IMR-90 (cell line): ENCODE data around the gene NF1. TPM values are rescaled to one million over a fixed set of nuclear protein-coding genes. Genes with fewer than 3 reads are reported as not detected.

ENCODE experiments used
- ATAC-seq: fragments of 200-7000 bp; cut with Tn5 transposase; 2 replicates; pipeline ENCODE4 v1.9.1; 2020; ENCODE audit warnings: low read depth, mild to moderate bottlenecking, moderate library complexity
- BruUV-seq: library from RNA; stranded (reverse); fragments of 400-500 nt; replicated peaks from 2 replicates; lab custom pipeline; 2021; lab: Mats Ljungman, UMichigan
- CTCF ChIA-PET: fragments of 300-600 bp; formaldehyde crosslinking; extraction: SDS; loops from one replicate; lab custom pipeline; 2021; ENCODE audit warnings: antibody characterized with exemption; lab: Yijun Ruan, JAX
- POLR2A ChIA-PET: fragments of 300-600 bp; sonication (Branson Sonifier 250); formaldehyde crosslinking; loops from one replicate; lab custom pipeline; 2022; ENCODE audit warnings: antibody characterized with exemption; ENCODE audit not compliant: unreplicated experiment; lab: Charles Lee
- DNase-seq: peaks from one replicate; pipeline ENCODE4 v3.0.0; 2013
- H2AFZ ChIP-seq: replicated peaks from 2 replicates; pipeline ENCODE3; 2013; ENCODE audit warnings: low read length, mild to moderate bottlenecking; ENCODE audit not compliant: poor library complexity
- H2AK5ac ChIP-seq: 2 replicates; pipeline ENCODE4 v1.6.1; 2013; ENCODE audit warnings: low read depth, low read length, inconsistent platforms
- H2AK9ac ChIP-seq: replicated peaks from 2 replicates; pipeline ENCODE3; 2013; ENCODE audit warnings: mild to moderate bottlenecking, low read depth, low read length, moderate library complexity; ENCODE audit not compliant: poor library complexity
- H2BK120ac ChIP-seq: 2 replicates; pipeline ENCODE4 v1.6.1; 2013; ENCODE audit warnings: low read depth, low read length, inconsistent platforms
- H2BK15ac ChIP-seq: 3 replicates; pipeline ENCODE4 v1.6.1; 2013; ENCODE audit warnings: low read depth, low read length, inconsistent platforms
- H2BK20ac ChIP-seq: 2 replicates; pipeline ENCODE4 v1.6.1; 2013; ENCODE audit warnings: low read depth, mild to moderate bottlenecking, inconsistent platforms, low read length, moderate library complexity
- H2BK5ac ChIP-seq: 2 replicates; pipeline ENCODE4 v1.6.1; 2013; ENCODE audit warnings: mild to moderate bottlenecking, low read depth, low read length, inconsistent platforms; ENCODE audit not compliant: poor library complexity, severe bottlenecking
- H3K14ac ChIP-seq: replicated peaks from 2 replicates; pipeline ENCODE4 v1.6.1; 2013; ENCODE audit warnings: low read depth, low read length, inconsistent platforms
- H3K18ac ChIP-seq: 2 replicates; pipeline ENCODE4 v1.6.1; 2013; ENCODE audit warnings: low read depth, low read length, control low read depth
- H3K23ac ChIP-seq: 2 replicates; pipeline ENCODE4 v1.6.1; 2013; ENCODE audit warnings: low read depth, low read length, inconsistent platforms
- H3K27ac ChIP-seq: 2 replicates; pipeline ENCODE4 v1.5.1; 2013; ENCODE audit warnings: mild to moderate bottlenecking, control low read depth, low read length; ENCODE audit not compliant: insufficient read depth
- H3K27me3 ChIP-seq: 2 replicates; pipeline ENCODE4 v1.6.1; 2013; ENCODE audit warnings: low read length; ENCODE audit not compliant: control insufficient read depth, insufficient read depth
- H3K36me3 ChIP-seq: 2 replicates; pipeline ENCODE4 v1.6.1; 2013; ENCODE audit warnings: low read length, mixed read lengths; ENCODE audit not compliant: control insufficient read depth, insufficient read depth
- H3K4ac ChIP-seq: 2 replicates; pipeline ENCODE4 v1.6.1; 2013; ENCODE audit warnings: low read depth, low read length, inconsistent platforms
- H3K4me1 ChIP-seq: 2 replicates; pipeline ENCODE4 v1.6.1; 2013; ENCODE audit warnings: low read length, mixed read lengths; ENCODE audit not compliant: control insufficient read depth, insufficient read depth
- H3K4me2 ChIP-seq: 2 replicates; pipeline ENCODE4 v1.6.1; 2013; ENCODE audit warnings: low read depth, mild to moderate bottlenecking, control low read depth, low read length, moderate library complexity
- H3K4me3 ChIP-seq: 2 replicates; pipeline ENCODE4 v1.5.1; 2013; ENCODE audit warnings: low read depth, mild to moderate bottlenecking, control low read depth, low read length, moderate library complexity; ENCODE audit not compliant: insufficient read depth
- H3K56ac ChIP-seq: 2 replicates; pipeline ENCODE4 v1.6.1; 2013; ENCODE audit warnings: low read length, inconsistent platforms; ENCODE audit not compliant: insufficient read depth; ENCODE audit errors: extremely low read depth
- H3K79me1 ChIP-seq, 2 experiments: 2 replicates each; pipeline ENCODE4 v1.6.1; 2013; ENCODE audit warnings: low read length in 2 of 2, inconsistent platforms in 1 of 2, low read depth in 1 of 2
- H3K9ac ChIP-seq: 2 replicates; pipeline ENCODE4 v1.6.1; 2013; ENCODE audit warnings: low read depth, low read length, control low read depth
- H3K9me1 ChIP-seq: 2 replicates; pipeline ENCODE4 v1.6.1; 2013; ENCODE audit warnings: low read length, inconsistent platforms; ENCODE audit not compliant: insufficient read depth
- H3K9me3 ChIP-seq: 2 replicates; pipeline ENCODE4 v1.6.1; 2013; ENCODE audit warnings: low read length; ENCODE audit not compliant: control insufficient read depth, insufficient read depth
- H4K20me1 ChIP-seq: 2 replicates; pipeline ENCODE4 v1.6.1; 2013; ENCODE audit warnings: low read length, inconsistent platforms; ENCODE audit not compliant: insufficient read depth
- H4K5ac ChIP-seq: 2 replicates; pipeline ENCODE4 v1.6.1; 2013; ENCODE audit warnings: mild to moderate bottlenecking, low read depth, low read length, control low read depth
- H4K8ac ChIP-seq, 2 experiments: 2 replicates each; pipeline ENCODE4 v1.6.1; 2013; ENCODE audit warnings: low read depth in 2 of 2, low read length in 2 of 2, control low read depth in 1 of 2, inconsistent platforms in 1 of 2
- H4K91ac ChIP-seq: 2 replicates; pipeline ENCODE4 v1.6.1; 2013; ENCODE audit warnings: low read depth, low read length, inconsistent platforms; ENCODE audit not compliant: insufficient read depth
- BHLHE40 ChIP-seq: fragments of 150-350 bp; IDR thresholded peaks from 2 replicates; pipeline ENCODE4 v1.6.1; 2016; ENCODE audit warnings: mild to moderate bottlenecking, low read depth, low read length
- CEBPB ChIP-seq: IDR thresholded peaks from 2 replicates; pipeline ENCODE4 v1.6.1; 2012; ENCODE audit warnings: low read depth, low read length, improper control_type of control experiment
- CHD1 ChIP-seq: IDR thresholded peaks from 2 replicates; pipeline ENCODE4 v1.6.1; 2012; ENCODE audit warnings: low read depth, low read length, improper control_type of control experiment
- CTCF ChIP-seq: conservative IDR thresholded peaks from 2 replicates; pipeline ENCODE4 v1.5.1; 2012; ENCODE audit warnings: mild to moderate bottlenecking, low read depth, low read length, improper control_type of control experiment
- ELK1 ChIP-seq: fragments of 150-350 bp; IDR thresholded peaks from 2 replicates; pipeline ENCODE4 v1.6.1; 2016; ENCODE audit warnings: low read depth, mild to moderate bottlenecking, low read length, moderate library complexity, borderline replicate concordance
- FOS ChIP-seq: fragments of 150-350 bp; IDR thresholded peaks from 2 replicates; pipeline ENCODE4 v1.6.1; 2016; ENCODE audit warnings: low read depth, low read length
- MAFK ChIP-seq: IDR thresholded peaks from 2 replicates; pipeline ENCODE4 v1.6.1; 2012; ENCODE audit warnings: low read depth, low read length, improper control_type of control experiment
- MAZ ChIP-seq: IDR thresholded peaks from 2 replicates; pipeline ENCODE4 v1.6.1; 2012; ENCODE audit warnings: low read depth, mild to moderate bottlenecking, low read length, improper control_type of control experiment, moderate library complexity, borderline replicate concordance
- MXI1 ChIP-seq: IDR thresholded peaks from 2 replicates; pipeline ENCODE4 v1.6.1; 2012; ENCODE audit warnings: low read depth, mild to moderate bottlenecking, low read length, moderate library complexity, borderline replicate concordance
- NFE2L2 ChIP-seq: fragments of 150-350 bp; IDR thresholded peaks from 2 replicates; pipeline ENCODE4 v1.6.1; 2016; ENCODE audit warnings: low read depth, mild to moderate bottlenecking, low read length
- POLR2A ChIP-seq: IDR thresholded peaks from 2 replicates; pipeline ENCODE4 v1.6.1; 2012; ENCODE audit warnings: mild to moderate bottlenecking, low read depth, low read length
- RAD21 ChIP-seq: IDR thresholded peaks from 2 replicates; pipeline ENCODE4 v1.6.1; 2012; ENCODE audit warnings: low read length, improper control_type of control experiment
- RCOR1 ChIP-seq: IDR thresholded peaks from 2 replicates; pipeline ENCODE4 v1.6.1; 2012; ENCODE audit warnings: mild to moderate bottlenecking, low read length, improper control_type of control experiment; ENCODE audit not compliant: insufficient replicate concordance
- RFX5 ChIP-seq: IDR thresholded peaks from 2 replicates; pipeline ENCODE4 v1.8.0; 2012; ENCODE audit warnings: low read depth, mild to moderate bottlenecking, low read length, moderate library complexity
- SMC3 ChIP-seq: fragments of 150-350 bp; IDR thresholded peaks from 2 replicates; pipeline ENCODE4 v1.6.1; 2016; ENCODE audit warnings: low read depth, mild to moderate bottlenecking, antibody characterized with exemption, low read length, moderate library complexity
- WGBS, 2 experiments: methylation state at CpG; one replicate each; pipeline versions ENCODE4 v1.1.5 to v1.1.7; 2013; ENCODE audit warnings: missing lambda C conversion rate in 2 of 2; ENCODE audit not compliant: insufficient read length in 1 of 2; ENCODE audit errors: extremely low coverage in 2 of 2; 5-methylcytosine and 5-hydroxymethylcytosine counted together
- dilution Hi-C: fragments of 300-500 bp; cut with HindIII; formaldehyde crosslinking; loops from one replicate; pipeline ENCODE4 v1.14.3; 2018; ENCODE audit warnings: low sequenced_read_pairs; ENCODE audit not compliant: unreplicated experiment
- in situ Hi-C: fragments of 300-500 bp; cut with MboI; formaldehyde crosslinking; loops from 3 replicates; pipeline ENCODE4 v1.14.3; 2019; ENCODE audit warnings: low sequenced_read_pairs, inconsistent platforms, mixed read lengths
- intact Hi-C: fragments of 100-400 bp; cut with micrococcal nuclease; formaldehyde crosslinking; loops from 2 replicates; pipeline ENCODE4 v1.10.0; 2022
- polyA plus RNA-seq, 3 experiments: library from polyadenylated mRNA; depleted of rRNA; stranded (reverse); fragments of >200 nt; gene quantifications; 2 replicates each; pipeline ENCODE4 v1.2.3, GENCODE V29; 2012; ENCODE audit warnings: low replicate concordance in 1 of 3
- total RNA-seq: library from RNA; depleted of rRNA; stranded (reverse); fragments of >200 nt; gene quantifications from 2 replicates; pipeline ENCODE4 v1.2.3, GENCODE V29; 2012
- TF ChIP-seq, protein P1 (sequence below): fragments of 150-350 bp; IDR thresholded peaks from 2 replicates; pipeline ENCODE4 v1.6.1; 2017; ENCODE audit warnings: mild to moderate bottlenecking, antibody characterized with exemption, low read length, low read depth

The NF1 gene
- total and polyA plus RNA-seq, 2 of the 4 experiments (the other 2 are of a cell fraction): 17.9 to 48.6 TPM

DNA sequence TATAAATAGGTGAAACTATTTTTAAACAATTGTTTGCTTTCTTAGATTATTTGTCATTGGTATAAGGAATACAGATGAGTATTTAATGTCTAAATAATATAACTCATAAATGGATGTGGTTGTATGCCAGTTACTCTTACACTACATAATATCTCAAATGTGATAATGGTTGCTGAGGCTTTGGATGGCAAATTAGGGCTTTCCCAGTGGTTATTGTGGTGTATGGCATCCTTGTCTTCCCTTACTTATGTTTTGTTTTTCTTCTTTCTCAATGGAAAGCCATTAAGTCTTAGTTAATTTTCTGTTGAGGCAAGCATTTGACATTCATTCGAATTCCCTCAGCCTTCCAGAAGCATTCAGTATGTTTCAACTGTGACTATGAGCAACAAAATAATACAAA lies 191.8 kb downstream of the NF1 start:
- ATAC-seq (no peak), DNase-seq (no peak)
- Histone ChIP-seq H4K91ac (no peak overlapping the region), H4K20me1 (no peaks in the 10 kb centered on the region), H4K5ac (no peak overlapping the region), H3K23ac (no peak overlapping the region), H2AK9ac (no peak overlapping the region), H3K27me3 (no peaks in the 10 kb centered on the region), H3K27ac (no peak overlapping the region), H3K4ac (no peak overlapping the region), H3K9me3 (no peaks in the 10 kb centered on the region), H3K4me2 (no peak overlapping the region), H3K4me3 (no peak overlapping the region), H2BK120ac (no peak overlapping the region), H3K4me1 (no peaks in the 10 kb centered on the region), H3K18ac (no peak overlapping the region), H3K14ac (no peak overlapping the region), H3K9ac (no peak overlapping the region), H2AK5ac (no peak overlapping the region), H2BK20ac (no peak overlapping the region), H2BK5ac (no peak overlapping the region), H4K8ac (no peak overlapping the region), H3K36me3 (peaks cover 1% of the 10 kb centered on the region; the same call in 1 of the 2 replicates), H3K79me1 (peaks cover 6 to 22% of the 10 kb centered on the region in 2 experiments; a peak in 3 of 4 replicates), H3K56ac (no peak overlapping the region), H2AFZ (no peak overlapping the region), H3K9me1 (0 out of 2 replicates have a peak, but pooled peaks cover 3% of the 10 kb centered on the region), H2BK15ac (no peak overlapping the region)
- in situ Hi-C loops: no loop called here
- no CpG with 5 or more reads among the region's 1 CpG for WGBS, 2 experiments
- no TSS peak for BruUV-seq
- ChIA-PET CTCF (interaction anchor here (1.3 kb wide), 1 partner anchor 17 kb away, joined by 3 read pairs; no protein-coding TSS in a partner anchor), POLR2A (no interaction called here)
- dilution Hi-C loops: no loop called here
- intact Hi-C loops: no loop called here
- TF ChIP-seq ELK1 (no peak), RAD21 (no peak), MAZ (no peak), FOS (no peak), RFX5 (no peak), MXI1 (no peak), CHD1 (no peak), CTCF (no peak), NFE2L2 (no peak), SMC3 (no peak), BHLHE40 (no peak), CEBPB (no peak), RCOR1 (no peak), POLR2A (no peak), MAFK (no peak)
- TF ChIP-seq, protein P1, sequence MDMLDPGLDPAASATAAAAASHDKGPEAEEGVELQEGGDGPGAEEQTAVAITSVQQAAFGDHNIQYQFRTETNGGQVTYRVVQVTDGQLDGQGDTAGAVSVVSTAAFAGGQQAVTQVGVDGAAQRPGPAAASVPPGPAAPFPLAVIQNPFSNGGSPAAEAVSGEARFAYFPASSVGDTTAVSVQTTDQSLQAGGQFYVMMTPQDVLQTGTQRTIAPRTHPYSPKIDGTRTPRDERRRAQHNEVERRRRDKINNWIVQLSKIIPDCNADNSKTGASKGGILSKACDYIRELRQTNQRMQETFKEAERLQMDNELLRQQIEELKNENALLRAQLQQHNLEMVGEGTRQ: no peak
